ENCODE measurements around the gene TELO2. TPM values are rescaled to one million over a fixed set of nuclear protein-coding genes. Genes with fewer than 3 reads are reported as not detected.

The TELO2 gene
- total RNA-seq, 4 donors from 2014 or later = 12.7 to 38.5 (median 22.2) TPM

GRCh38 chr16:1503110-1503955 is 10.2 kb downstream of the TELO2 start:
- TF ChIP-seq, protein P1, sequence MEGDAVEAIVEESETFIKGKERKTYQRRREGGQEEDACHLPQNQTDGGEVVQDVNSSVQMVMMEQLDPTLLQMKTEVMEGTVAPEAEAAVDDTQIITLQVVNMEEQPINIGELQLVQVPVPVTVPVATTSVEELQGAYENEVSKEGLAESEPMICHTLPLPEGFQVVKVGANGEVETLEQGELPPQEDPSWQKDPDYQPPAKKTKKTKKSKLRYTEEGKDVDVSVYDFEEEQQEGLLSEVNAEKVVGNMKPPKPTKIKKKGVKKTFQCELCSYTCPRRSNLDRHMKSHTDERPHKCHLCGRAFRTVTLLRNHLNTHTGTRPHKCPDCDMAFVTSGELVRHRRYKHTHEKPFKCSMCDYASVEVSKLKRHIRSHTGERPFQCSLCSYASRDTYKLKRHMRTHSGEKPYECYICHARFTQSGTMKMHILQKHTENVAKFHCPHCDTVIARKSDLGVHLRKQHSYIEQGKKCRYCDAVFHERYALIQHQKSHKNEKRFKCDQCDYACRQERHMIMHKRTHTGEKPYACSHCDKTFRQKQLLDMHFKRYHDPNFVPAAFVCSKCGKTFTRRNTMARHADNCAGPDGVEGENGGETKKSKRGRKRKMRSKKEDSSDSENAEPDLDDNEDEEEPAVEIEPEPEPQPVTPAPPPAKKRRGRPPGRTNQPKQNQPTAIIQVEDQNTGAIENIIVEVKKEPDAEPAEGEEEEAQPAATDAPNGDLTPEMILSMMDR (IDR thresholded peaks at IDR 0.05) = no peak
- DNase-seq (ENCODE audit: low spot score) (no peak), ATAC-seq (ENCODE audit: low FRiP score) (no peak)

DNA sequence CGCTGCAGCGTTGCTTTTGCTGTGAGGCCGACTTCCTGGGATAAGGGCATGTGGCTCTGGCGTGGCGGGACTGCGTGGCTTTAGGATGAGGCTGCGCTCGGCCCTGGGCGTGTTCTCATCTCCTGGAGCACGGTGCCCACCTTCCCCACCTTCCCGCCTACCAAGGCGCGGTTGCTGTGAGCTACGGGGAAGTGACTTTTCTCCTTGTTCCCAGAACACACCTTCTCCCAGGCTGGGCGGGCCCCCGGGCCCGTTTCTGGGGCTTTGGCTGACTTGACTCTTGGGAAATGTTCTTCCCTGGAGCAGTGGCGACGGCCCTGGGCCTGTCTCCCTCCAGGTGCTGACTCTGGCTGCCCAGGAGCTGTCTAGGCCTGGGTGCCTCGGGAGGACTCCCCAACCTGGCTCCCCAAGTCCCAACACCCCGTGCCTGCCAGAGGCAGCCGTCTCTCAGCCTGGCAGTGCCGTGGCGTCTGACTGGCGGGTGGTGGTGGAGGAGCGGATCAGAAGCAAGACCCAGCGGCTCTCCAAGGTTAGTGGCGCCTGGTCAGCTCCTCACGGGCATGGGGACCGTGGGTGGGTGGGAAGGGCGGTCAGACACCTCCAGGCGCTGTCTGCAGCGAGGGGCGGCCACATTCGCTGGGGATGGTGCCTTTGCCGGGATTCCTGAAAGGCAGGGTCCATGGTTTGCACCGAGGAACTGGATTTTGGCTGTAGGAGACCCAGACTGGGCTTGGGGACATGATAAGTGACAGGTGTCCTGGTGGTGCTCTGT is 12.1 kb downstream of the TELO2 start:
- ATAC-seq (ENCODE audit: low FRiP score) (no peak), DNase-seq (ENCODE audit: low spot score) (no peak)

GRCh38 chr16:1505912-1506311 is 12.8 kb downstream of the TELO2 start:
- TF ChIP-seq, protein P1 (IDR thresholded peaks at IDR 0.05) = no peak
- DNase-seq (ENCODE audit: low spot score) (no peak), ATAC-seq (ENCODE audit: low FRiP score) (no peak)

More for the DNA sequence above, 12.1 kb downstream of the TELO2 start:
- TF ChIP-seq, protein P1 (IDR thresholded peaks at IDR 0.05) = no peak

DNA sequence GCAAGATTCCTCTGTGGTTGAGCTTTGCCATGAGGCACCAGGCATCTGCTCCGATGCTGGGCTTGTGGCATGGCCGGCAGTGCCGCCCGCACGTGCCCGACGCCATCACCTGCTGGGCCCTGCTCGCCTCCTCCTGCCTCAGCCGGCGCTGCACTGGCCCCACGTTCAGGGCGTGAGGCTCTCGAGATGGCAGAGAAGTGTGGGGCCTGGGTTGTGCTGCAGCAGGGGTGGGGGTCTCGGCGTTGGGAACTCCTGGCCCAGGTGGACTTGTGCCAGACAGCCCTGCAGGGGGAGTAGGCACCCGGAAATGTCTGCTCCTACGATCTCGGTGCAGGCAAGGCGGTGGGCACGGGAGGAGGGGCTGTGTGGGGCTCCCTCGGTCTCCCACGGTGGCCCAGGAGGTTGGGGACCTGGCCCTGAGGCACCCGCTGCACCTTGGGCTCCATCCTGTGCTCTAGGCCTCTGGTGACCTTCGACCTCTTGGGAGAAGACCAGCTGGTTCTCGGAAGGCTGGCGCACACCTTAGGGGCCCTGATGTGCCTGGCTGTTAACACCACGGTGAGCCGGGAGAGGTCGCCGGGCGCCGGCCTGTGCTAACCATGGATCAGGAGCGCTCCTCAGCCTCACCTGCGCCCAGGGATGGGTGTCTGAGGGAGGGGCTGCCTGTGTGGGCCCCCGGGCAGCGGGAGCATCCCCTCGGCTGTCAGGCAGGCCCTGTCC is 13.5 kb downstream of the TELO2 start:
- ATAC-seq (ENCODE audit: low FRiP score) = no peak
- TF ChIP-seq, protein P1 (IDR thresholded peaks at IDR 0.05) = no peak
- DNase-seq (ENCODE audit: low spot score) = no peak

GRCh38 chr16:1508494-1509187 is 15.5 kb downstream of the TELO2 start:
- no peak for DNase-seq (ENCODE audit: low spot score)
- TF ChIP-seq, protein P1 (IDR thresholded peaks at IDR 0.05) = no peak
- no peak for ATAC-seq (ENCODE audit: low FRiP score)

Measured in omental fat pad (tissue), 4 donors.